HG02852 (cell line): Measurements from ENCODE around the gene GLB1L3.
"Not testable (repeated sequence)": the region's sequence is repeated elsewhere in the genome, so short reads cannot be mapped to it uniquely, and the experiment has no call there.

Experiments
- ATAC-seq: cut with Tn5 transposase; IDR thresholded peaks from one replicate; pipeline ENCODE4 v1.9.1; 2021; ENCODE audit warnings: mild to moderate bottlenecking, moderate library complexity; ENCODE audit not compliant: unreplicated experiment

The GLB1L3 gene

GRCh38 chr11:134272381-134273316, 3.5 kb upstream of the GLB1L3 start:
- no peak for ATAC-seq

GRCh38 chr11:134273317-134273712, 2.9 kb upstream of the GLB1L3 start:
- no peak for ATAC-seq

DNA sequence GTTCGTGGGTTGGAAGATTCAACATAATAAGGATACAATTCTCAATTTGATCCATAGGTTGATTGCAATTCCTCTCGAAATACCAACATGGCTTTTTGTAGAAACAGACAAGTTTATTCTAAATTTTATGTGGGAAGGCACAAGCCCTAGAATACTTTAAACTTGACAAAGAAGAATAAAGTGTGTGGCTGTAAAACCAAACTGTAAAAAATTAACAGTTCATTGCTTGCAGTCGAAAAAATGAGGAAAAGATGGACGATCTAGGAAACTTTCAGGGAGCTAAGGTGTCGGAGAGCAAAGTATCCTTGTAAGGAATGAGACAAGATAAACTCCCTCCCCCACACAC, 1.0 kb upstream of the GLB1L3 start:
- ATAC-seq = no peak

GRCh38 chr11:134276396-134277182, 410 bp downstream of the GLB1L3 start:
- peak; percentile 5 for ATAC-seq

- ATAC-seq = no peak
Measured at GRCh38 chr11:134277183-134278001, 1.2 kb downstream of the GLB1L3 start.

- ATAC-seq = no peak
Measured at GRCh38 chr11:134278356-134278755, 2.2 kb downstream of the GLB1L3 start.

GRCh38 chr11:134281635-134282034, 5.5 kb downstream of the GLB1L3 start:
- ATAC-seq = not testable (repeated sequence)

- ATAC-seq = no peak
Measured at GRCh38 chr11:134282121-134283045, 6.2 kb downstream of the GLB1L3 start.

GRCh38 chr11:134283461-134284230, 7.5 kb downstream of the GLB1L3 start:
- ATAC-seq = no peak

DNA sequence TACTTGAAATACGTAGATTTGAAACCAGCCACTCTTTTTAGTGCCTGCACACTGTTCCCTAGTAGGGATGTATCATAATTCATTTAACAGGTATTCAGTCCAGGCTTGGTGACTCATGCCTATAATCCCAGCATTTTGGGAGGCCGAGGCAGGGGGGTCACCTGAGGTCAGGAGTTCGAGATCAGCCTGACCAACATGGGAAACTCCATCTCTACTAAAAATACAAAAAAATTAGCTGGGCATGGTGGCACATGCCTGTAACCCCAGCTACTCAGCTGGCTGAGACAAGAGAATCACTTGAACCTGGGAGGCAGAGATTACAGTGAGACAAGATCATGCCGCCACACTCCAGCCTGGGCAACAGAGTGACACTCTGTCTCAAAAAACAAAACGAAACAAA, 8.2 kb downstream of the GLB1L3 start:
- ATAC-seq = not testable (repeated sequence)

DNA sequence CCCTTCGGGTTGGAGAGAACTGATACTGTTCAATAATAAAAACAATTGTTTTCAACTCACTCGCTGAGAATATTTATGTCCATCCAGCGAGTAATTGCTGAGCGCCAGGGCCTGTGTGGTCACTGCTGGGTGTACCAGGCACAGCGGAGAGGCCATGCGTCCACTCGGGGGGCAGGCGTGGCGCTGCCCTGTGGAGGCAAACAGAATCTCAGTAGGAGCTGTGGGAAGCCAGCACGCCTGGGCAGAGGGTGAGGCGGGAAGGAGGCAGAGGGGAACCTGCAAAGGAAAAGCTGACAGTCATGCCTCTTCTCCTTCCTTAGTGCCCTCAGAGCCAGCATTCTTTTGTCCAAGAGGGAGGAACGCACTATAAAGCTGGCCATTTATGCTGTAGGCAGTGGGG, 11.4 kb downstream of the GLB1L3 start:
- no peak for ATAC-seq

DNA sequence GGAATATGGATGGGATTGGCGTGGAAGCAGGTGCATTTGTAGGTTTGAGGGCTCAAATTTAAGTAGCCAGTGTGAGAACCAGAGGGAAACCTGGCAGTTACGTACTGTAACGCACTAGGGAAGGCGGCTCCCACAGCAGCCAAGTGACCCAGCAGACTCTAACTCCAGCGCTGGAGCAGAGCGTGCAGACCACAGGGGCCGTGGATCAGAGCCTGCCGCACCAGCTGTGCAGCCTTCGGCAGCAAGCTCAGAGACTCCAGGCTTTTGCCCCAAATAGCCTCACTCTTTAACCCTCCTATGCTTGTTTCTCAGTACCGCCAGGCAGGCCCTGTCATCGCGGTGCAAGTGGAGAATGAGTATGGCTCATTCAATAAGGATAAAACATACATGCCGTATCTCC, 12.3 kb downstream of the GLB1L3 start:
- no peak for ATAC-seq

GRCh38 chr11:134289167-134289566, 13.0 kb downstream of the GLB1L3 start:
- no peak for ATAC-seq

- no peak for ATAC-seq
Measured at GRCh38 chr11:134289789-134290188, 13.6 kb downstream of the GLB1L3 start.

- no peak for ATAC-seq
Measured at GRCh38 chr11:134290646-134291045, 14.5 kb downstream of the GLB1L3 start.

DNA sequence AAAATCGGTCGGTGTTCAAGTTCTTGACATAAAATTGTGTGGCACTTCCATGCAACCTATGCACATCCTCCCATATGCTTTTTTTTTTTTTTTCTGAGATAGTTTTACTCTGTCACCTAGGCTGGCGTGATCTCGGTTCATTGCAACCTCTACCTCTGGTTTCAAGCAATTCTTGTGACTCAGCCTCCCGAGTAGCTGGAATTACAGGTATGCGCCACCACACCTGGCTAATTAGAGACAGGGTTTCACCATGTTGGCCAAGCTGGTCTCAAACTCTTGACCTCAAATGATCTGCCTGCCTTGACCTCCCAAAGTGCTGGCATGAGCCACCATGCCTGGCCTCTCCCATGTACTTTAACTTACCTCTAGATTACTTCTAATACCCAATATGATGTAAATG, 15.0 kb downstream of the GLB1L3 start:
- ATAC-seq = no peak

- ATAC-seq = no peak
Measured at GRCh38 chr11:134292661-134293060, 16.5 kb downstream of the GLB1L3 start.

- no peak for ATAC-seq
Measured at GRCh38 chr11:134293119-134294113, 17.2 kb downstream of the GLB1L3 start.
